K562 (cell line): ENCODE results near the gene INHBC.

Experiments used
- ZNF592 ChIP-seq: fragments of 450-650 bp; IDR thresholded peaks from 2 replicates; pipeline ENCODE4 v1.6.1; 2017; ENCODE audit warnings: antibody characterized with exemption, mild to moderate bottlenecking
- ZSCAN29 ChIP-seq: fragments of 450-650 bp; IDR thresholded peaks from 2 replicates; pipeline ENCODE4 v1.6.1; 2017

GRCh38 chr12:57397441-57397840 is 37.1 kb upstream of the INHBC start:
- TF ChIP-seq ZSCAN29 (no peak), ZNF592 (no peak)
